Measurements from ENCODE around the gene UBXN6. TPM values are rescaled to one million over a fixed set of nuclear protein-coding genes. Genes with fewer than 3 reads are reported as not detected.

Gene UBXN6
- 100 to 1,000 TPM in 9 of 10 donors, 10 to 100 TPM in 1; 90.6 to 123 (median 104) TPM for total RNA-seq
- 100 to 1,000 TPM; 127 to 131 TPM for polyA plus RNA-seq
- long read RNA-seq, donor 1, full-length matches to known transcripts, result 43 of 86 reads
- long read RNA-seq, donor 1, partial matches to known transcripts, result 37 of 86 reads
- long read RNA-seq, donor 1, other reads (novel, unspliced or antisense), result 6 of 86 reads
- long read RNA-seq, donor 2, full-length matches to known transcripts, result 67 of 110 reads
- long read RNA-seq, donor 2, partial matches to known transcripts, result 28 of 110 reads
- long read RNA-seq, donor 2, other reads (novel, unspliced or antisense), result 15 of 110 reads
- long read RNA-seq, donor 3, full-length matches to known transcripts, result 36 of 61 reads
- long read RNA-seq, donor 3, partial matches to known transcripts, result 16 of 61 reads
- long read RNA-seq, donor 3, other reads (novel, unspliced or antisense), result 9 of 61 reads

GRCh38 chr19:4457654-4458395 is at the start of gene UBXN6:
Gene UBXN6 (minus strand): TSS chr19:4457794. CDS start chr19:4457697, 97 bp downstream.
- peak within 1 kb of the TSS; percentile 66 to 96 (median 91) for H3K27ac ChIP-seq
- no peaks in the 10 kb centered on the region for H3K27me3 ChIP-seq
- peak; percentile 88 to 94 (median 91) for ATAC-seq
- peaks cover 7 to 43% (median 25%) of the 10 kb centered on the region in 9 donors for H3K4me1 ChIP-seq
- peaks cover 2 to 21% (median 14%) of the 10 kb centered on the region in 9 donors for H3K36me3 ChIP-seq
- intact Hi-C loops (cut with DNase I), result loop anchor here in 3 of 10 donors (1.0 to 5.0 kb wide), 2 partner anchors 13 to 56 kb away; partner anchors contain the start of genes CHAF1A (in 2 of the 3) and SH3GL1 (in 2 of the 3)
- WGBS, 2 donors, result 9 to 11% methylated on average over 52 of the region's 52 CpGs
- DNase-seq, result peak; percentile 97 to 98
- TF ChIP-seq CTCF (IDR thresholded peaks at IDR 0.05), result peak in 1 of 9 donors; percentile 8
- no peaks in the 10 kb centered on the region for H3K9me3 ChIP-seq
- peak within 1 kb of the TSS; percentile 51 to 88 (median 76) for H3K4me3 ChIP-seq

- intact Hi-C loops (cut with DNase I), result no loop called here
- Histone ChIP-seq H3K36me3 (peaks cover 0 to 73% (median 42%) of the 10 kb centered on the region in 9 donors), H3K4me1 (peaks cover 0 to 23% (median 11%) of the 10 kb centered on the region in 9 donors), H3K27me3 (no peaks in the 10 kb centered on the region), H3K27ac (peak overlapping the region in 1 of 10 donors; percentile 0), H3K4me3 (no peak overlapping the region), H3K9me3 (no peaks in the 10 kb centered on the region)
- 68 to 79% methylated on average over 12 of the region's 12 CpGs for WGBS, 2 donors
- TF ChIP-seq CTCF (IDR thresholded peaks at IDR 0.05), result no peak
- no peak for ATAC-seq
- no peak for DNase-seq
Measured at GRCh38 chr19:4507150-4507452, 49.5 kb upstream of the UBXN6 start.

GRCh38 chr19:4506449-4507149 is 49.0 kb upstream of the UBXN6 start:
- peaks cover 0 to 23% (median 11%) of the 10 kb centered on the region in 9 donors for H3K4me1 ChIP-seq
- no peak overlapping the region for H3K4me3 ChIP-seq
- H3K36me3 ChIP-seq, result peaks cover 0 to 78% (median 47%) of the 10 kb centered on the region in 9 donors
- ATAC-seq (no peak), DNase-seq (no peak)
- H3K27me3 ChIP-seq, result no peaks in the 10 kb centered on the region
- H3K27ac ChIP-seq, result peak overlapping the region in 1 of 10 donors; percentile 0
- TF ChIP-seq CTCF (IDR thresholded peaks at IDR 0.05), result no peak
- intact Hi-C loops (cut with DNase I), result no loop called here
- 83 to 86% methylated on average over 17 of the region's 17 CpGs for WGBS, 2 donors
- H3K9me3 ChIP-seq, result no peaks in the 10 kb centered on the region

All from heart right ventricle (tissue), 16 donors.